Mesendoderm (in vitro differentiated cells): ENCODE measurements around the gene OR4F15.
"Not testable (repeated sequence)": the region's sequence is repeated elsewhere in the genome, so short reads cannot be mapped to it uniquely, and the experiment has no call there.

ENCODE experiments used
- DNase-seq: peaks from one replicate; pipeline ENCODE4 v3.0.0; 2013
- H2AK5ac ChIP-seq: 2 replicates; pipeline ENCODE4 v1.6.1; 2013; ENCODE audit warnings: low read length, inconsistent platforms
- H2BK120ac ChIP-seq: 2 replicates; pipeline ENCODE4 v1.6.1; 2013; ENCODE audit warnings: low read depth, mild to moderate bottlenecking, low read length, moderate library complexity, mixed read lengths
- H2BK15ac ChIP-seq: replicated peaks from 2 replicates; pipeline ENCODE4 v1.6.1; 2013; ENCODE audit warnings: low read depth, mild to moderate bottlenecking, moderate library complexity
- H2BK5ac ChIP-seq: 2 replicates; pipeline ENCODE4 v1.6.1; 2013; ENCODE audit warnings: low read length, inconsistent platforms
- H3K18ac ChIP-seq: 2 replicates; pipeline ENCODE4 v1.6.1; 2013; ENCODE audit warnings: mild to moderate bottlenecking, low read length, mixed read lengths
- H3K23ac ChIP-seq: one replicate; pipeline ENCODE4 v1.6.1; 2013; ENCODE audit warnings: low read length
- H3K27ac ChIP-seq: 2 replicates; pipeline ENCODE4 v1.5.1; 2013; ENCODE audit warnings: low read depth, mild to moderate bottlenecking, inconsistent platforms, low read length, moderate library complexity
- H3K27me3 ChIP-seq: 2 replicates; pipeline ENCODE4 v1.6.1; 2013; ENCODE audit warnings: low read length, control low read depth, mild to moderate bottlenecking, inconsistent platforms; ENCODE audit not compliant: insufficient read depth, poor library complexity
- H3K36me3 ChIP-seq: 2 replicates; pipeline ENCODE4 v1.6.1; 2013; ENCODE audit warnings: low read length, inconsistent platforms; ENCODE audit not compliant: control insufficient read depth, insufficient read depth
- H3K4ac ChIP-seq: one replicate; pipeline ENCODE4 v1.6.1; 2013; ENCODE audit warnings: low read depth, mild to moderate bottlenecking, low read length, moderate library complexity
- H3K4me1 ChIP-seq: 2 replicates; pipeline ENCODE4 v1.6.1; 2013; ENCODE audit warnings: low read depth, low read length, inconsistent platforms; ENCODE audit not compliant: control insufficient read depth
- H3K4me2 ChIP-seq: 2 replicates; pipeline ENCODE4 v1.6.1; 2013; ENCODE audit warnings: low read length
- H3K4me3 ChIP-seq: 2 replicates; pipeline ENCODE4 v1.5.1; 2013; ENCODE audit warnings: mild to moderate bottlenecking, low read length
- H3K56ac ChIP-seq: one replicate; pipeline ENCODE4 v1.6.1; 2013; ENCODE audit warnings: low read length
- H3K79me1 ChIP-seq: 2 replicates; pipeline ENCODE4 v1.6.1; 2013; ENCODE audit warnings: low read length, inconsistent platforms
- H3K79me2 ChIP-seq: 2 replicates; pipeline ENCODE4 v1.6.1; 2013; ENCODE audit warnings: mild to moderate bottlenecking, low read length; ENCODE audit not compliant: control insufficient read depth, insufficient read depth
- H3K9ac ChIP-seq: 2 replicates; pipeline ENCODE4 v1.6.1; 2013; ENCODE audit warnings: low read length, inconsistent platforms
- H4K5ac ChIP-seq: one replicate; pipeline ENCODE4 v1.6.1; 2013; ENCODE audit warnings: low read length
- H4K8ac ChIP-seq: one replicate; pipeline ENCODE4 v1.6.1; 2013; ENCODE audit warnings: low read depth, mild to moderate bottlenecking, control low read depth, low read length, moderate library complexity
- WGBS: extraction: QIAGEN DNeasy Blood & Tissue Kit; methylation state at CpG from one replicate; pipeline ENCODE4 v1.1.7; 2013; ENCODE audit warnings: low lambda C conversion rate, missing lambda C conversion rate; ENCODE audit not compliant: insufficient coverage; ENCODE audit errors: extremely low coverage; 5-methylcytosine and 5-hydroxymethylcytosine counted together

The OR4F15 gene

DNA sequence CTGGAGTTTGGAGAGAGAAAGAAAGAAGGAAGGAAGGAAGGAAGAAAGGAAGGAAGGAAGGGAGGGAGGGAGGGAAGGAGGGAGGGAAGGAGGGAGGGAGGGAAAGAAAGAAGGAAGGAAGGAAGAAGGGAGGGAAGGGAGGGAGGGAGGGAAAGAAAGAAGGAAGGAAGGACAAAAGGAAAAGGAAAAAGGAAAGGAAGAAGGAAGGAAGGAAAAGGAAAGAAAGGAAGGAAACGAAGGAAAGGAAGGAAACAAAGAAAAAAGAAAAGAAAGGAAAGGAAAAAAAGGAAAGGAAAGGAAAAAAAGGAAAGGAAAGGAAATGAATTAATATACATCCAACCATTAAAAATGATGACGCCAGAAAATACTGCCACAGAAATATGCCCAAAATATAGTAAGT lies 27.4 kb upstream of the OR4F15 start:
- H3K4me1 ChIP-seq = no peaks in the 10 kb centered on the region
- no peak overlapping the region for H2BK5ac ChIP-seq
- no peak overlapping the region for H2BK120ac ChIP-seq
- H3K79me1 ChIP-seq = no peaks in the 10 kb centered on the region
- H4K8ac ChIP-seq = no peak overlapping the region
- H2BK15ac ChIP-seq = no peak overlapping the region
- H3K56ac ChIP-seq = no peak overlapping the region
- no peak overlapping the region for H2AK5ac ChIP-seq
- no peak overlapping the region for H3K4me3 ChIP-seq
- H3K4me2 ChIP-seq = no peak overlapping the region
- H3K27me3 ChIP-seq = no peaks in the 10 kb centered on the region
- H3K9ac ChIP-seq = no peak overlapping the region
- no peak overlapping the region for H3K4ac ChIP-seq
- no peak overlapping the region for H3K23ac ChIP-seq
- no peaks in the 10 kb centered on the region for H3K36me3 ChIP-seq
- H4K5ac ChIP-seq = no peak overlapping the region
- H3K27ac ChIP-seq = no peak overlapping the region
- H3K79me2 ChIP-seq = no peaks in the 10 kb centered on the region
- no CpG with 5 or more reads among the region's 2 CpGs for whole genome bisulfite sequencing
- DNase-seq = no peak
- no peak overlapping the region for H3K18ac ChIP-seq

DNA sequence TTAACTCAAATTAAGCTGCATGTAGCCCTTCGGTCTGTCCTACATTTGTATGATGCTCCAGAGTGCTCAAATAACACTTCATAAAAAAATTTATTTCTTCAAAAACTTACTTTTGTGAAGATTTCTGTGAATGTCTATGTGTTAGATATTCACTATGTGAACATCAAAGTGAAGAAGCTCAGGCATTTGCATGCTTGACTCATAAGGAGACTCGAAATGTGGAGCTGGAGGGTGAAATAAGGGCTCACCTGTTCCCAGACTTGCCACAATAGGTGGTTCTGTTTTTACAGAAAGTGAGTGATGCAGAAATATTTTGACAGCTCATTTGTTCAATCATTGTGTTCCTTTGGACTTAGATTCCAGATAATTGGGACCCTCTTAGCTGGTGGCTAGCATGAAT lies 25.6 kb upstream of the OR4F15 start:
- H3K23ac ChIP-seq, H3K79me1 ChIP-seq, H4K8ac ChIP-seq, H2BK5ac ChIP-seq, H2BK120ac ChIP-seq, DNase-seq, H3K27ac ChIP-seq, H3K79me2 ChIP-seq, H3K27me3 ChIP-seq, H2AK5ac ChIP-seq, H2BK15ac ChIP-seq, H3K36me3 ChIP-seq, H3K4me3 ChIP-seq, H3K9ac ChIP-seq, H3K4me2 ChIP-seq, H3K18ac ChIP-seq, H3K4ac ChIP-seq, H3K56ac ChIP-seq, H4K5ac ChIP-seq, H3K4me1 ChIP-seq: not testable (repeated sequence)
- no CpG with 5 or more reads among the region's 2 CpGs for WGBS

DNA sequence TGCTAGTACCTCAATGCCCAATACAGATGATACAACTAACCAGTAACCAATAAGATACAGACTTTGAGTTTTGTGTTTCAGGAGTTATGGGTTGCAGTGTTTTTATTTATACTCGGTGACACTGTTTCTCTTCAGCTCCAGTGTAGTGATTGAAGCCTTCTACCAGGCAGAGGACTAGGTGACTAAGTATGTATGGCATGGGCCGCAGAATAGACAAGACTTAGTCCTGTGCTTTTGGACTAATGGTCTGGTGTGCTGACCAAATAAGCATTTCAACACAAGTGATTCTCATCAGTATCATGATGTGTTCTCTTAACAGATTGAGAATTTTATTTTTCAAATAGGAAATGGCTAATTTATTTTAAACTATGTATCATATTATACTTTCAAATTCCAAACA lies 24.0 kb upstream of the OR4F15 start:
- H4K8ac ChIP-seq, H3K4me3 ChIP-seq, H2BK5ac ChIP-seq, H3K23ac ChIP-seq, H3K27me3 ChIP-seq, H2BK15ac ChIP-seq, H3K9ac ChIP-seq, H2AK5ac ChIP-seq, H3K4me1 ChIP-seq, H3K4me2 ChIP-seq, H3K4ac ChIP-seq, H3K36me3 ChIP-seq, H3K79me1 ChIP-seq, H3K56ac ChIP-seq, H3K79me2 ChIP-seq, DNase-seq, H4K5ac ChIP-seq, H2BK120ac ChIP-seq, H3K27ac ChIP-seq, H3K18ac ChIP-seq: not testable (repeated sequence)
- no CpG with 5 or more reads among the region's 2 CpGs for WGBS

DNA sequence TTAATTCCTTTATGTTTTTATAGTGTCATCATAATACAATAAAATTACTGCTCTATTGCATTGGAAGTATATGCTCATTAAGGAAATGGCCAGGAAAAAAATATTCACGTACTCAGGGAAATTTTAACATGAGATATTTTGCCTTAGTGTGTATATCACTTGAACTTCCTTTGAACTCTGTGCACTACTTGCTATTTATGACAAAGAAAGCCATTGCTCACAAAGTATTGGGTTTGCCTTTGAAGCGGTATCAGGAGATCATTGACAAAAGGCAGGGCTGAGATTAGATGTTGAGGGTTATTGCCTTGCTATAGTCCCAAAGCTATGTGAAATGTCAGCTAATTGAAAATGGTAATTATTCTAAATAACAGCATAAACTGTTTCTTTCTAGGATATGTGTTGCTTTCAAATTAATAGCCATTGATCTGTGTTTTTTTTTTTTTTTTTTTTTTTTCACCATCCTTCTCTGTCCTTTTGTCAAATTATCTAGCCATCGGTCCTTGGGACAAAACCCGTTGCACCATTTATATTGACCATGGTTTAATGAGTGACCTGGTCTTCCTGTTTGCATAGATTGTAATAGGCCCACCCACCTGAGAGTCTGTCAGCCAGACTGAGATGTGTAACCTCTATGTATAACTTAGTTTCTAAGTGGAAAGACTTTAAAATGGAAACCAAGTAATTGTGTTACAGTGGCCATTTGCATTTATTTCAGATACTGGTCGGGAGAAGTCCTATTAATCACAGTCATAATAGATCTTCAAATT lies 23.3 kb upstream of the OR4F15 start:
- not testable (repeated sequence) for H3K27me3 ChIP-seq, H4K5ac ChIP-seq, H3K4me2 ChIP-seq, H3K4me3 ChIP-seq, H3K18ac ChIP-seq, DNase-seq, H4K8ac ChIP-seq, H2BK120ac ChIP-seq, H3K23ac ChIP-seq, H3K56ac ChIP-seq, H3K27ac ChIP-seq, H3K79me1 ChIP-seq, H2BK15ac ChIP-seq, H3K4ac ChIP-seq, H3K9ac ChIP-seq, H3K79me2 ChIP-seq, H2AK5ac ChIP-seq, H3K4me1 ChIP-seq, H3K36me3 ChIP-seq, H2BK5ac ChIP-seq
- WGBS = no CpG with 5 or more reads among the region's 5 CpGs

DNA sequence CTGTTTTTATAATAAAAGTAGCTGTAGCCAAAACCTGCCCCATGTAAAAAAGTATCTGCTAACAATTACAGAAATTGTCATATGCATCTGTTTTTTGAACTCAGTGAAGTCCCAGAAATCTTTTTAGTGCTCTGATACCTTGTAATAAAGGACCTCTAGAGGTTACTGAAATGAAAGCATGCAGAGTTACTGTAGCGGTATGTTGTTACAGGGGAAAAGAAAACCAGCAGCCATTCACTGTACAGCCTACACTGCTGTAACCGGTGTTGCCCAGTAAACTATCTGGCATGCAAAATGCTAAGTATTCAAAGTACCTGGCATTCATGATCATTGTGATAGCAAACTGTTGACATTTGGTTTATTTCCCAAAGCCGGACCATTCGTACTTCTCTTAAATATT lies 21.3 kb upstream of the OR4F15 start:
- H3K18ac ChIP-seq, H2BK5ac ChIP-seq, H3K36me3 ChIP-seq, H4K5ac ChIP-seq, H2BK15ac ChIP-seq, H3K9ac ChIP-seq, H3K4me2 ChIP-seq, H2AK5ac ChIP-seq, H3K56ac ChIP-seq, H4K8ac ChIP-seq, DNase-seq, H3K4me1 ChIP-seq, H3K4ac ChIP-seq, H3K23ac ChIP-seq, H3K27ac ChIP-seq, H3K27me3 ChIP-seq, H3K79me2 ChIP-seq, H2BK120ac ChIP-seq, H3K4me3 ChIP-seq, H3K79me1 ChIP-seq: not testable (repeated sequence)
- no CpG with 5 or more reads among the region's 4 CpGs for WGBS

DNA sequence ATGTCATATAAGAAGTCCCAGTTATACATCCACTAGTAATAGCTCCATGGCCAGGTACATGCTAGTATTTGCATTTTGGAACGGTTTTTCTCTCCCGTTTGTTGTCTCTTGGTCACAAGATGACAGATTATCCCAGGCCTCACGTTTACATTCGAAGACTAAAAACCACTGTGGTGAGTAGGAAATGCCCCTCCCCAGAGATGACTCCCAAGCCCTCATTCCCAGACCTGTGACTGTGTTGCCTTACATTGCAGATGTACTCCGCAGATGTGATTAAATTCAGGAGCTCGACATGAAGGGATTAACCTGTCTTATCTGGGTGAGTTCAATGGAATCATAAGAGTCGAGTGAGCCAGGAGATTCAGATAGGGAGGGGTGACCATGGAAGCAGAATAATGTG lies 18.0 kb upstream of the OR4F15 start:
- H3K4me3 ChIP-seq, H4K8ac ChIP-seq, DNase-seq, H3K27ac ChIP-seq, H3K4me2 ChIP-seq, H2AK5ac ChIP-seq, H3K18ac ChIP-seq, H2BK15ac ChIP-seq, H3K56ac ChIP-seq, H3K79me2 ChIP-seq, H2BK120ac ChIP-seq, H3K4me1 ChIP-seq, H2BK5ac ChIP-seq, H3K23ac ChIP-seq, H3K4ac ChIP-seq, H3K9ac ChIP-seq, H4K5ac ChIP-seq, H3K79me1 ChIP-seq, H3K27me3 ChIP-seq, H3K36me3 ChIP-seq: not testable (repeated sequence)
- no CpG with 5 or more reads among the region's 7 CpGs for WGBS
